HEK293 (cell line): ENCODE results near the gene MAMDC2.

ENCODE experiments used
- CTCF ChIA-PET: fragments of 350-600 bp; formaldehyde crosslinking; extraction: SDS; loops from one replicate; lab custom pipeline; 2021; ENCODE audit warnings: antibody characterized with exemption; lab: Yijun Ruan, JAX
- POLR2A ChIA-PET: fragments of 300-600 bp; formaldehyde crosslinking; extraction: SDS; loops from one replicate; lab custom pipeline; 2020; ENCODE audit warnings: antibody characterized with exemption, inconsistent platforms; lab: Yijun Ruan, JAX
- H3K27ac ChIP-seq: fragments of 200-500 bp; sonication (Bioruptor generic); 2 replicates; pipeline ENCODE4 v1.5.1; 2014; ENCODE audit warnings: low read depth, low read length, control low read depth, inconsistent platforms; ENCODE audit errors: extremely low read depth
- H3K36me3 ChIP-seq, 2 experiments: fragments of 200-500 bp in 1 of 2; sonication (Bioruptor generic) in 1 of 2; 1 replicate in 1 of 2; 2 replicates in 1 of 2; pipeline ENCODE4 v1.5.1; 2014 to 2017; ENCODE audit warnings: inconsistent platforms in 2 of 2, low read length in 2 of 2; ENCODE audit not compliant: control insufficient read depth in 2 of 2, insufficient read depth in 1 of 2
- H3K4me1 ChIP-seq: fragments of 200-500 bp; sonication (Bioruptor generic); 2 replicates; pipeline ENCODE4 v1.5.1; 2014; ENCODE audit warnings: mild to moderate bottlenecking, low read length, inconsistent platforms; ENCODE audit not compliant: control insufficient read depth, insufficient read depth
- H3K4me3 ChIP-seq: 2 replicates; pipeline ENCODE4 v1.5.1; 2011; ENCODE audit warnings: low read depth, mild to moderate bottlenecking, control low read depth, low read length, moderate library complexity
- H3K9me3 ChIP-seq: fragments of 200-500 bp; sonication (Bioruptor generic); 2 replicates; pipeline ENCODE4 v1.5.1; 2014; ENCODE audit warnings: low read depth, low read length, inconsistent platforms; ENCODE audit not compliant: control insufficient read depth, insufficient read depth
- EGR2 ChIP-seq: fragments of 450-650 bp; formaldehyde crosslinking; IDR thresholded peaks from 2 replicates; pipeline ENCODE4 v1.5.1; 2016; ENCODE audit warnings: low read depth, missing biosample characterization, missing genetic modification characterization
- KLF10 ChIP-seq: fragments of 450-650 bp; IDR thresholded peaks from 2 replicates; pipeline ENCODE4 v1.5.1; 2018; ENCODE audit warnings: missing biosample characterization, mild to moderate bottlenecking, missing genetic modification characterization
- MYNN ChIP-seq: fragments of 450-650 bp; formaldehyde crosslinking; IDR thresholded peaks from 2 replicates; pipeline ENCODE4 v1.5.1; 2016; ENCODE audit warnings: missing biosample characterization, missing genetic modification characterization, borderline replicate concordance
- SCRT1 ChIP-seq: fragments of 450-650 bp; formaldehyde crosslinking; IDR thresholded peaks from 2 replicates; pipeline ENCODE4 v1.5.1; 2016; ENCODE audit warnings: missing biosample characterization, missing genetic modification characterization, borderline replicate concordance
- YY1 ChIP-seq: fragments of 450-650 bp; formaldehyde crosslinking; IDR thresholded peaks from 2 replicates; pipeline ENCODE4 v1.5.1; 2018; ENCODE audit warnings: missing biosample characterization, missing genetic modification characterization
- ZEB2 ChIP-seq: fragments of 450-650 bp; formaldehyde crosslinking; IDR thresholded peaks from 2 replicates; pipeline ENCODE4 v1.5.1; 2016; ENCODE audit warnings: missing biosample characterization, missing genetic modification characterization
- ZFP69B ChIP-seq: fragments of 450-650 bp; formaldehyde crosslinking; IDR thresholded peaks from 2 replicates; pipeline ENCODE4 v1.5.1; 2016; ENCODE audit warnings: missing biosample characterization, missing genetic modification characterization
- ZNF202 ChIP-seq: fragments of 450-650 bp; formaldehyde crosslinking; IDR thresholded peaks from 2 replicates; pipeline ENCODE4 v1.5.1; 2016; ENCODE audit warnings: missing biosample characterization, missing genetic modification characterization, borderline replicate concordance
- ZNF24 ChIP-seq: fragments of 450-650 bp; formaldehyde crosslinking; IDR thresholded peaks from 2 replicates; pipeline ENCODE4 v1.5.1; 2016; ENCODE audit warnings: missing biosample characterization, missing genetic modification characterization
- ZNF354C ChIP-seq: fragments of 450-650 bp; formaldehyde crosslinking; IDR thresholded peaks from 2 replicates; pipeline ENCODE4 v1.5.1; 2016; ENCODE audit warnings: missing biosample characterization, missing genetic modification characterization, low read depth, borderline replicate concordance
- ZNF561 ChIP-seq: fragments of 450-650 bp; IDR thresholded peaks from 2 replicates; pipeline ENCODE4 v1.5.1; 2018; ENCODE audit warnings: missing biosample characterization, missing genetic modification characterization, borderline replicate concordance
- ZNF596 ChIP-seq: fragments of 450-650 bp; IDR thresholded peaks from 2 replicates; pipeline ENCODE4 v1.5.0; 2018; ENCODE audit warnings: missing biosample characterization, mild to moderate bottlenecking, missing genetic modification characterization, moderate library complexity
- ZNF621 ChIP-seq: fragments of 450-650 bp; formaldehyde crosslinking; IDR thresholded peaks from 2 replicates; pipeline ENCODE4 v1.5.1; 2017; ENCODE audit warnings: missing biosample characterization, missing genetic modification characterization
- ZNF830 ChIP-seq: fragments of 450-650 bp; IDR thresholded peaks from 2 replicates; pipeline ENCODE4 v1.5.0; 2018; ENCODE audit warnings: missing biosample characterization, missing genetic modification characterization, low read depth, mild to moderate bottlenecking, moderate library complexity
- ZSCAN16 ChIP-seq: fragments of 450-650 bp; formaldehyde crosslinking; IDR thresholded peaks from 2 replicates; pipeline ENCODE4 v1.5.1; 2016; ENCODE audit warnings: missing biosample characterization, missing genetic modification characterization
- ZSCAN23 ChIP-seq: fragments of 450-650 bp; formaldehyde crosslinking; IDR thresholded peaks from 2 replicates; pipeline ENCODE4 v1.5.1; 2016; ENCODE audit warnings: missing biosample characterization, missing genetic modification characterization
- TF ChIP-seq, protein P1 (sequence below): fragments of 450-650 bp; formaldehyde crosslinking; IDR thresholded peaks from 2 replicates; pipeline ENCODE4 v1.5.0; 2017; ENCODE audit warnings: missing biosample characterization, missing genetic modification characterization, borderline replicate concordance
- TF ChIP-seq, protein P2 (sequence below): fragments of 450-650 bp; formaldehyde crosslinking; IDR thresholded peaks from 2 replicates; pipeline ENCODE4 v1.5.1; 2016; ENCODE audit warnings: missing biosample characterization, missing genetic modification characterization
- TF ChIP-seq, protein P3 (sequence below): fragments of 450-650 bp; formaldehyde crosslinking; IDR thresholded peaks from 2 replicates; pipeline ENCODE4 v1.5.1; 2016; ENCODE audit warnings: missing biosample characterization, missing genetic modification characterization
- TF ChIP-seq, protein P4 (sequence below): fragments of 450-650 bp; formaldehyde crosslinking; IDR thresholded peaks from 2 replicates; pipeline ENCODE4 v1.5.1; 2016; ENCODE audit warnings: missing biosample characterization, missing genetic modification characterization
- TF ChIP-seq, protein P5 (sequence below): fragments of 450-650 bp; formaldehyde crosslinking; IDR thresholded peaks from 2 replicates; pipeline ENCODE4 v1.5.1; 2016; ENCODE audit warnings: missing biosample characterization, missing genetic modification characterization

The MAMDC2 gene

DNA sequence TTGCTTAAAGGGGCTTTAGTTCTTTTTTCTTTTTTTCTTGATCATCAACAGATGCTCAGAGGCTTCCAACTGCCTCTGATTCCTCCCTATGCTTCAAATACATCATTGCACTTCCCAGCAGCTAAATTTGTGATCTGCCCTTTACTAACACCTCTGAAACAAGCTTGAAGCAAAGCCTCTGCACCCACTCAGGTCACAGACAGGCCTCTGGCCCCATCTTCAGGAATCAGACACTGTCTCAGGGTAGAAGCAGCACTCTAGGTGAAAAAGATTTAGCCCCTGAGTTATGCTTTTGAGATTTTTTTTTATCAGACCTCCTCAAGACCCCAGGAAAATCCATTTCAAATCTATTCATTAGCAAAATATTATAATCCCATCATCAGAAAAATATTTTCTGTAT lies 91.5 kb downstream of the MAMDC2 start:
- CTCF ChIA-PET, result interaction anchor here (1.0 to 1.4 kb wide), 3 partner anchors 20 to 163 kb away, joined by 4 read pairs; no protein-coding TSS in a partner anchor
- Histone ChIP-seq H3K36me3 (no peaks in the 10 kb centered on the region), H3K9me3 (no peaks in the 10 kb centered on the region), H3K4me1 (no peaks in the 10 kb centered on the region)
- TF ChIP-seq YY1 (tag by site-specific recombination) (no peak), ZNF621 (tag by site-specific recombination) (no peak), ZNF561 (tag by site-specific recombination) (no peak), ZNF596 (tag by site-specific recombination) (no peak), ZNF202 (no peak), ZSCAN16 (no peak), EGR2 (no peak), ZNF830 (tag by site-specific recombination) (no peak), ZEB2 (tag by site-specific recombination) (no peak), ZNF24 (no peak), ZSCAN23 (tag by site-specific recombination) (no peak), ZFP69B (no peak), MYNN (tag by site-specific recombination) (no peak)
- TF ChIP-seq, protein P1, sequence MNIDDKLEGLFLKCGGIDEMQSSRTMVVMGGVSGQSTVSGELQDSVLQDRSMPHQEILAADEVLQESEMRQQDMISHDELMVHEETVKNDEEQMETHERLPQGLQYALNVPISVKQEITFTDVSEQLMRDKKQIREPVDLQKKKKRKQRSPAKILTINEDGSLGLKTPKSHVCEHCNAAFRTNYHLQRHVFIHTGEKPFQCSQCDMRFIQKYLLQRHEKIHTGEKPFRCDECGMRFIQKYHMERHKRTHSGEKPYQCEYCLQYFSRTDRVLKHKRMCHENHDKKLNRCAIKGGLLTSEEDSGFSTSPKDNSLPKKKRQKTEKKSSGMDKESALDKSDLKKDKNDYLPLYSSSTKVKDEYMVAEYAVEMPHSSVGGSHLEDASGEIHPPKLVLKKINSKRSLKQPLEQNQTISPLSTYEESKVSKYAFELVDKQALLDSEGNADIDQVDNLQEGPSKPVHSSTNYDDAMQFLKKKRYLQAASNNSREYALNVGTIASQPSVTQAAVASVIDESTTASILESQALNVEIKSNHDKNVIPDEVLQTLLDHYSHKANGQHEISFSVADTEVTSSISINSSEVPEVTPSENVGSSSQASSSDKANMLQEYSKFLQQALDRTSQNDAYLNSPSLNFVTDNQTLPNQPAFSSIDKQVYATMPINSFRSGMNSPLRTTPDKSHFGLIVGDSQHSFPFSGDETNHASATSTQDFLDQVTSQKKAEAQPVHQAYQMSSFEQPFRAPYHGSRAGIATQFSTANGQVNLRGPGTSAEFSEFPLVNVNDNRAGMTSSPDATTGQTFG (tag by site-specific recombination), result no peak
- TF ChIP-seq, protein P2, sequence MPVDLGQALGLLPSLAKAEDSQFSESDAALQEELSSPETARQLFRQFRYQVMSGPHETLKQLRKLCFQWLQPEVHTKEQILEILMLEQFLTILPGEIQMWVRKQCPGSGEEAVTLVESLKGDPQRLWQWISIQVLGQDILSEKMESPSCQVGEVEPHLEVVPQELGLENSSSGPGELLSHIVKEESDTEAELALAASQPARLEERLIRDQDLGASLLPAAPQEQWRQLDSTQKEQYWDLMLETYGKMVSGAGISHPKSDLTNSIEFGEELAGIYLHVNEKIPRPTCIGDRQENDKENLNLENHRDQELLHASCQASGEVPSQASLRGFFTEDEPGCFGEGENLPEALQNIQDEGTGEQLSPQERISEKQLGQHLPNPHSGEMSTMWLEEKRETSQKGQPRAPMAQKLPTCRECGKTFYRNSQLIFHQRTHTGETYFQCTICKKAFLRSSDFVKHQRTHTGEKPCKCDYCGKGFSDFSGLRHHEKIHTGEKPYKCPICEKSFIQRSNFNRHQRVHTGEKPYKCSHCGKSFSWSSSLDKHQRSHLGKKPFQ (tag by site-specific recombination), result no peak
- TF ChIP-seq, all 188 proteins: peak for 0
- Histone ChIP-seq H3K4me3 (no peak overlapping the region), H3K27ac (no peak overlapping the region)
- POLR2A ChIA-PET, result no interaction called here

DNA sequence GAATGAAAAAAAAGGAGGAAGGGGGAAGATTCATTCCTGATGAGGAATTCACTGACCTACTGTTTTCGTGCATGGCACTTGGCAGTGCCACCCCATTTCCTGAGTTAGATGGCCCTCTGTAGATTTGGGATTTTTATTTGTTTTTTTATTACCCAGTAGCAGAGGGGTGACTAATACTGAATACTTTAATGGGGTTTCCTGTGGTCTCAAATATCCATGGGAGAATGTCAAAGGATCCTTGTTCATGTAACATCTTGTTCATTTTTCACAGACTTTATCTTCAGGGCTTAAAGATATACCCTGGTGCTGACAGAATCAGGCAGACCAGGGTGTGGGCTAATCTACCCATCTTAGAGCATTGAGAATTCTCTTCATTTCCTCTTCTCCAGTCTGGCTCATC lies 93.0 kb downstream of the MAMDC2 start:
- ChIA-PET POLR2A (no interaction called here), CTCF (interaction anchor here (0.6 to 0.9 kb wide), 2 partner anchors 11 to 23 kb away, joined by 3 read pairs; no protein-coding TSS in a partner anchor)
- Histone ChIP-seq H3K4me3 (no peak overlapping the region), H3K4me1 (no peaks in the 10 kb centered on the region), H3K36me3 (no peaks in the 10 kb centered on the region), H3K9me3 (no peaks in the 10 kb centered on the region), H3K27ac (no peak overlapping the region)
- TF ChIP-seq ZNF354C (no peak), YY1 (tag by site-specific recombination) (no peak), SCRT1 (tag by site-specific recombination) (no peak), KLF10 (tag by site-specific recombination) (no peak)
- TF ChIP-seq, protein P3, sequence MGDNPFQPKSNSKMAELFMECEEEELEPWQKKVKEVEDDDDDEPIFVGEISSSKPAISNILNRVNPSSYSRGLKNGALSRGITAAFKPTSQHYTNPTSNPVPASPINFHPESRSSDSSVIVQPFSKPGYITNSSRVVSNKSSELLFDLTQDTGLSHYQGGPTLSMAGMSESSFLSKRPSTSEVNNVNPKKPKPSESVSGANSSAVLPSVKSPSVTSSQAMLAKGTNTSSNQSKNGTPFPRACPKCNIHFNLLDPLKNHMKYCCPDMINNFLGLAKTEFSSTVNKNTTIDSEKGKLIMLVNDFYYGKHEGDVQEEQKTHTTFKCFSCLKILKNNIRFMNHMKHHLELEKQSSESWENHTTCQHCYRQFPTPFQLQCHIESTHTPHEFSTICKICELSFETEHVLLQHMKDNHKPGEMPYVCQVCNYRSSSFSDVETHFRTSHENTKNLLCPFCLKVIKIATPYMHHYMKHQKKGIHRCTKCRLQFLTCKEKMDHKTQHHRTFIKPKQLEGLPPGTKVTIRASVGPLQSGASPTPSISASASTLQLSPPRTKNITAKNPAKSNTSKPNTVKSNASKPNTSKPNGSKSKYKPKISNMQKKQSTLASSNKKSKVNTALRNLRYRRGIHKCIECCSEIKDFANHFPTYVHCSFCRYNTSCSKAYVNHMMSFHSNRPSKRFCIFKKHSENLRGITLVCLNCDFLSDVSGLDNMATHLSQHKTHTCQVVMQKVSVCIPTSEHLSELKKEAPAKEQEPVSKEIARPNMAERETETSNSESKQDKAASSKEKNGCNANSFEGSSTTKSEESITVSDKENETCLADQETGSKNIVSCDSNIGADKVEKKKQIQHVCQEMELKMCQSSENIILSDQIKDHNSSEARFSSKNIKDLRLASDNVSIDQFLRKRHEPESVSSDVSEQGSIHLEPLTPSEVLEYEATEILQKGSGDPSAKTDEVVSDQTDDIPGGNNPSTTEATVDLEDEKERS, result no peak
- TF ChIP-seq, protein P4, sequence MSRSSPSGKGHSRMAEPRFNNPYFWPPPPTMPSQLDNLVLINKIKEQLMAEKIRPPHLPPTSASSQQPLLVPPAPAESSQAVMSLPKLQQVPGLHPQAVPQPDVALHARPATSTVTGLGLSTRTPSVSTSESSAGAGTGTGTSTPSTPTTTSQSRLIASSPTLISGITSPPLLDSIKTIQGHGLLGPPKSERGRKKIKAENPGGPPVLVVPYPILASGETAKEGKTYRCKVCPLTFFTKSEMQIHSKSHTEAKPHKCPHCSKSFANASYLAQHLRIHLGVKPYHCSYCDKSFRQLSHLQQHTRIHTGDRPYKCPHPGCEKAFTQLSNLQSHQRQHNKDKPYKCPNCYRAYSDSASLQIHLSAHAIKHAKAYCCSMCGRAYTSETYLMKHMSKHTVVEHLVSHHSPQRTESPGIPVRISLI (tag by site-specific recombination), result no peak
- TF ChIP-seq, protein P5, sequence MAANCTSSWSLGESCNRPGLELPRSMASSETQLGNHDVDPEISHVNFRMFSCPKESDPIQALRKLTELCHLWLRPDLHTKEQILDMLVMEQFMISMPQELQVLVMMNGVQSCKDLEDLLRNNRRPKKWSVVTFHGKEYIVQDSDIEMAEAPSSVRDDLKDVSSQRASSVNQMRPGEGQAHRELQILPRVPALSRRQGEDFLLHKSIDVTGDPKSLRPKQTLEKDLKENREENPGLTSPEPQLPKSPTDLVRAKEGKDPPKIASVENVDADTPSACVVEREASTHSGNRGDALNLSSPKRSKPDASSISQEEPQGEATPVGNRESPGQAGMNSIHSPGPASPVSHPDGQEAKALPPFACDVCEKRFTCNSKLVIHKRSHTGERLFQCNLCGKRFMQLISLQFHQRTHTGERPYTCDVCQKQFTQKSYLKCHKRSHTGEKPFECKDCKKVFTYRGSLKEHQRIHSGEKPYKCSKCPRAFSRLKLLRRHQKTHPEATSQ (tag by site-specific recombination), result no peak
